Middle frontal gyrus (tissue), 1 donor: ENCODE measurements around the gene MYORG.
A peak's percentile ranks its signal among the peaks of the same experiment; 100 is the strongest.

Experiments used
- DNase-seq: peaks from one replicate; pipeline ENCODE4 v3.0.0-alpha.2; 2015; ENCODE audit warnings: low spot score; ENCODE audit errors: extremely low spot score

Gene MYORG

DNA sequence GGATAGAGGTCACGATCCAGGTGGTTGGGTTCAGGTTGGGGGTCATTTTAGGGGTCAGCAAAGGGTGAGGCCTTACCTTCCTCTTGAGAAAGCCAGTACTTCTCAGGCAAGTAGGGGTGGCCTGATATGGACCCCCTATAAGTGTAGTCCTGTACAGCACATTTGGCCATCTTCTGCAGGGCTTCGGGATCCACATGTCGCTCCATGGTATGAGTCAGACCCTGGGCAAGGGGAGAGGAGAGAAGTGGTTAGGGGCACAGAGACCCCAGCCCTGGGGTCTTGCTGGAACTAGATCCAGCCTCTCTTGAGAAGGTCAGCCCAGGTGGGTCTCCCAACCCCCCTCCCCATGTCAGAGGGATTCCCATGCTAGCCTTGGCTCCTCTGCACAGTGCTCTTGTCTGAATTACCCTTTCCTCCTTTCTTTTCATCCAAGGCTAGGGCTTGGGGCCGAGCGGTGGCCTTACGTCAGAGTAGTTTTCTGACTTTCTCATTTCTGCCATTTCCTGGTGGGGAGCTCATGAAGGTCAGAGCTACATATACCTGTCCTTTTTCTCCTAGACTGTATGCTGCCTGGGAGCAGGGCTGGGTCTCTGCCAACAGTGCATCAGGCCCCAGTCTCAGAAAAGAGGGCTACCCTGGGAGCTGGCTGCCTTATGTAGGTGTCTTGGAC lies 9.0 kb upstream of the MYORG start:
- no peak for DNase-seq

DNA sequence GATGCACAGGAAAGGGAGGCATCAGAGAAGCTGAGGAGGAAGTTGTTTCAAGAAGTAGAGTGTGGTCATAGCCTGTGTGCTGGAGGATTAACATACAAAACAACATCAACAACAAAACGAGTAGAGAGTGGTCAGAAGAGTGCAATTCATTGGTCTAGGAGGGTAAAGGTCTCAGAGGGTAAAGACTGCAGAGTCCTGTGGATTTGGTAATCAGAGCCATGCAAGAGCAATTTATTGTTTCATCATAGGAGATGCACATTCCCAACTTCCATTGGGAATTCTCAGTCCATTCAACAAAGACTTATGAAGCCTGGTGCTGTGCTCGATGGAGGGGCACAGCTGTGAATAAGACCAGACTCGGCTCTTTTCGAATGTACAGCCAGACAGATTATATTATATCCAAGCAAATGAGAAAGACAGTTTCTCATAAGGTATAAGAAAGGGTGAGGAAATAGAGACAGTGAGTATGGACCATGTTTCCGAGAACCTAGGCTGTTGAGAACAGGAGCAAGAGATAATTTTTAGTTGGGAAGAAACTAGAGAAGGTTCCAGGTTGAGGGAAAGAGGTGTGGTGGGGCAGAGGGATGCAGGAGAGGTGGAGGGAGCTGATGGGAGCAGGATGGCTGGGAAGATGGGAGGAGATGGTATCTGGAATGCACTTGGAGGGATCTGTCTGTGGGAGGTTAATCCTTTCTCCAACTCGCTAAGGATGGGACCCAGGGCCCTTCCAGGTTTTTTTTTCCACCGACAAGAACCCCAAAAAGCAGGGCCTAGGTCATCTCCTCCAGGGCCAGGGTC lies 7.9 kb upstream of the MYORG start:
- no peak for DNase-seq

DNA sequence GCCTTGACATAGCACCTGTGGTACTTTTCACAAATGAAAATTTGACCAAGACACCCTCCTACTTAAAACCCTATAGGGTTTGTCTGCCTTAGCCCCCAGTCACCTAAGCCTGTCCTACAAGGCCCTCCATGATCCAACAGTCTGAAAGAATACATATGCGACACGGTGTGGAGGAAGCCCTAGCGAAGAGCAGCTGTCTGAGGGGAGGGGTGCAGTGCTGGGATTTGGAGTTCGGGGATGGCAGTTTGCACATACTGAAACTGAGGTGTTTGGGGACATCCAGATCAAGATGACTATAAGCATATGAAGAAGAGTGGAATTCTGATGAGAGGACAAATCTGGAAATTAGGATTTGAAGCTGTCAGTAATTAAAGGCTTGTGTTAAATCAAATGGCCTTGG lies 7.2 kb upstream of the MYORG start:
- no peak for DNase-seq

DNA sequence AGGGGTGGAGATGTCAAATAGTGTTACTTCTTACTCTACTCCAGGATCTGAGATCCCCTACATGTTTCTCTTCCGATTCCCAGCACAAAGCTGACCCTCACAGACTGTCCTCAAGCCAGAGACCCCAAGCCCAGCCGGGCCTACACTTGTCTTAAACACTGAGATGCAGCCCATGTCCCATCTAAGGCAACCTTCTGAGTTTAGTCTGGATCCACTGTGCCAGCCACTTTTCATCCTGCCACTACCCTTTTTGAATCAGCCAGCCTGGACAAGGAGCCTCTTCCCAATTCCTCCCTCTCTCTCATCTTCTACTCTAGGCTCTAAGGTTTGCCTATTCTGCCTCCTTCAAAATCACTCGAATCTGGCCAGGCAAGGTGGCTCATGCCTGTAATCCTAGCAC lies 6.2 kb upstream of the MYORG start:
- DNase-seq = no peak

DNA sequence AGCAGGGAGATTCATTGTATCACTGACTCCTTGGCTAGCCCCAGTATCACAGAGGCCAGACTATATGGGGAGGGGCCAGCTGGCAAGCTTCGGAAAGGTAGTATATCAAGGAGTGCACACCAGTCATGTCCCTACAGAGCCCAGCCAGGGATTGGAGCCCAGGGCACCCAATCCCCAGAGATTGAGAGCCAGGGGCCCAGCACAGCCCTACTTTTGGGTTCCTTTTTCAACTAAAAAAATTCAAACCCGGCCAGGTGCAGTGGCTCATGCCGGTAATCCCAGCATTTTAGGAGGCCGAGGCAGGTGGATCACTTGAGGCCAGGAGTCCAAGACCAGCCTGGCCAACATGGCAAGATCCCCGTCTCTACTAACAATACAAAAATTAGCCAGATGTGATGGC lies 5.4 kb upstream of the MYORG start:
- no peak for DNase-seq

GRCh38 chr9:34381323-34381722 lies 4.6 kb upstream of the MYORG start:
- DNase-seq = peak; percentile 20

DNA sequence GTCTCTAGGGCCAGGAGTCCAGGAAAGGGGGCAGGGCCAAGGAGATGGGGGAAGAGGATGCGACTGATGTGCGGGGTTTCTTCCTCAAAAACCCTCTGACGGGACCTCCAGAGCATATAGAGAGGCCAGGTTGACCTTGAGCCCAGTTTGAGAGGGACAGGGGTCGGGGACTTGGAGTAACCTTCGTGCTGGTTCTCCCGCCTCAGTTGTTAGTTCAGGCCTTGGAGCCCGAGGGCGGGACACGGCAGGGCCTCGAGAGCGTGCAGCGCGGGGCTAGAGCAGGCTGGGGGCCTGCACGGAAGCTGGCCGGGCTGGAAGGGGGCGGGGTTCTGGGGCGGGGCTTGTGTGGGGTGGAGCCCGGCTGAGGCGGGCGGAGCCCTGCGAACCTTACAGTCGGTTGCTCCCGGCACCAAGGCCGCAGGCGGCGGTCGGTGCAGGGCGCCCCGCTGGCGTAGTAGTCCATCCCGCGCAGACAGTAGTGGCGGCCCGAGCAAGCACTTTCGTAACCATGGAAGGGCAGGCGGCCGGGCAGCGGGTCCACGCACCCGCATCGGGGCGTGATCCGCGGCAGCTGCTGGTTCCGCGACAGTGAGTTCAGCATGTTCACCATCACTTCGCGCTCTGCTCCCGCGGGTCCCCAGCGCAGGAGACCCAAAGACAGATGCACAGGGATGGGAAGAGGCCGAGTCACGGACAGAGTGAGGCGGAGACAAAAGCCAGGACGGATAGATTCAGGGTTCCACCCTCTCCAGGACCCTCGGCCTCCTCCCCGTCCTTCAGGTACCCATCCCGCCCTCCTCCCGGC lies 4.0 kb upstream of the MYORG start:
- no peak for DNase-seq

GRCh38 chr9:34380034-34380510 lies 3.4 kb upstream of the MYORG start:
- DNase-seq = no peak

DNA sequence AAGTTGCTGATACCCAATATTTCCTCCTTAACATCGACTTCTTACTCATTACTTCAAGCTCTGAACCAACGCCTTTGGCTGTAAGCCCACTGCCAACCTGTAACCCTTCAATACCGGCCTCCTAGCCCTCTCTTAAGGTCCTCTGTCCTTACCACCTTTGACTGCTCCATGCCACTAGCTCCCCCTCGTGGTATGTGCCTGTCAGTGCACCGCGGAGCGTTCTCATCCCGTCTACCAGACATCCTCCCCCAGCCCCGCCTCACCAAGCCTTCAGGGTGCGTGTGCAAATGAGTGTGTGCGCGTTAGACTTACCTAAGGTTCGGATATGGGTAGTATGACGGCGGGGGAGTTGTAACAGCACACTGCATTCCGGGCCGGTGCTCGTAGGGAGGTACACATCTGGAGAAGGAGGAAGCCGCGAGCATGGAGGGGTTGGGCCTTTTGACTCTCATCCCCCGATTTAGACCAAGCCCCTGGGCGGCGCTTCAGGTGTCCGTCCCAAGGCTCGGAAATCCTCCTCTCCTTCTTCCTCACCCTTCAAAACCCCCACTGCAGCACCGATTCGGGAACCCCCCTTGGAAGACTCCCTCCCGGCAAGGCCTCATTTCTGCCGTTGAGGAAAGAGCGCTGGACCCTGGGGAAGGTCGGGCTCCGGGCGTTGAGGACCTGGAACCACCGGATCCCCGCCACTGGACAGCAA lies 2.8 kb upstream of the MYORG start:
- DNase-seq = peak; percentile 76

- DNase-seq = no peak
Observed at GRCh38 chr9:34378376-34379060, 1.8 kb upstream of the MYORG start.

GRCh38 chr9:34377404-34377746 lies 677 bp upstream of the MYORG start:
- no peak for DNase-seq

- DNase-seq = no peak
Observed at GRCh38 chr9:34375901-34376595, 650 bp downstream of the MYORG start.

GRCh38 chr9:34374905-34375552 lies 1.7 kb downstream of the MYORG start:
- DNase-seq = no peak

DNA sequence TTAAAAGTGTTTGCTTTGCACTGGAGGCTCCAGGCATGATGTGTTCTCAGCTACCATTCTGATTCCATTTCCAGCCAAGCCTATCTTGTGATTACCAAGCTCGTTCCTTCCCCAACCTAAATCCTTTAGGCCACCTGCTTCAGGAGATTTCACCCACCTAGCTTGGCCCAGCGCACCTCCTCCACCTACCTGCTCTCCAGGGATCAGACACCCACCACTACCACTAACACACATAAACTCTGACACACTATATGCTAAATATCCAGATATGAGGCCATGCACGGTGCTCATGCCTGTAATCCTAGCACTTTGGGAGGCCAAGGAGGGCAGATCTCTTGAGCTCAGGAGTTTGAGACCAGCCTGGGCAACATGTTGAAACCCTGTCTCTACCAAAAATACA lies 2.4 kb downstream of the MYORG start:
- no peak for DNase-seq

GRCh38 chr9:34373749-34374148 lies 2.9 kb downstream of the MYORG start:
- DNase-seq = no peak

- no peak for DNase-seq
Observed at GRCh38 chr9:34372467-34373011, 4.2 kb downstream of the MYORG start.

- no peak for DNase-seq
Observed at GRCh38 chr9:34371886-34372466, 4.7 kb downstream of the MYORG start.

- DNase-seq = no peak
Observed at GRCh38 chr9:34370970-34371880, 5.5 kb downstream of the MYORG start.
